Esophagus muscularis mucosa (tissue), 4 donors: ENCODE data around the gene RCBTB2.

Source experiments
- CTCF ChIP-seq, 3 experiments: fragments of 200-600 bp in 2 of 3; fragments of 450-650 bp in 1 of 3; sonication (generic) in 2 of 3; IDR thresholded peaks; one replicate each; pipeline ENCODE4 v1.5.1; 2017 to 2019; ENCODE audit warnings: antibody characterized with exemption in 3 of 3, mild to moderate bottlenecking in 2 of 3, moderate library complexity in 1 of 3
- EP300 ChIP-seq: sonication (generic); formaldehyde crosslinking; IDR thresholded peaks from one replicate; pipeline ENCODE4 v1.6.1; 2017; ENCODE audit warnings: antibody characterized with exemption
- POLR2A ChIP-seq: fragments of 450-650 bp; IDR thresholded peaks from one replicate; pipeline ENCODE4 v1.6.1; 2017; ENCODE audit warnings: antibody characterized with exemption, moderate library complexity, mild to moderate bottlenecking, low read depth
- POLR2AphosphoS5 ChIP-seq, 2 donors: sonication (generic); formaldehyde crosslinking; IDR thresholded peaks; one replicate each; pipeline ENCODE4 v1.6.1; 2017; ENCODE audit warnings: antibody characterized with exemption in 2 of 2

DNA sequence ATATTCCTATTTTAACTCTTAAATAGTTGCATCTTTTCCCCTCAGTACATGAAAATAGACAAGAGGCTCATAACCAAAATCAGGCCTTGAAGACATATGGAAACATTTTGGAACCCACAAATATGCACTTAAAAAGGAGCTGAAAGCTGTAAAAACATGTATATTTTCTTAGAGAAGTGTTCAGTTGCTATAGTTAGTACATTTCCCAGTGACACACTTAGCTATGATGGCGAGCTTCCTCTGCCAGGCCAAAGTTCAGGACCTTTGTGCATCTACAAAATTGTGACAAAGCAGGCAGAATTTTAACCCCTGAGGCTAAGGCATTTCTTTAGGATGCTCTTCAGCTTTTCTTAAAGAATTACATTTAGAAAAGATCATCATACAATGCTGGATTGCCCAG lies 54.5 kb downstream of the RCBTB2 start:
- TF ChIP-seq CTCF (IDR thresholded peaks at IDR 0.05) (no peak), POLR2A (no peak), EP300 (no peak), POLR2AphosphoS5 (IDR thresholded peaks at IDR 0.05) (no peak)
